K562 (cell line): ENCODE results near the gene SLC3A2. TPM values are rescaled to one million over a fixed set of nuclear protein-coding genes. Genes with fewer than 3 reads are reported as not detected.

Experiments used
- ATAC-seq: fragments of 200-7000 bp; cut with Tn5 transposase; 3 replicates; pipeline ENCODE4 v1.9.1; 2020; ENCODE audit warnings: moderate library complexity
- BruUV-seq: library from RNA; stranded (reverse); fragments of 400-500 nt; replicated peaks from 2 replicates; lab custom pipeline; 2021; lab: Mats Ljungman, UMichigan
- CTCF ChIA-PET: fragments of 300-600 bp; formaldehyde crosslinking; extraction: SDS; loops from one replicate; lab custom pipeline; 2021; ENCODE audit warnings: low intra/inter-chr PET ratio; lab: Yijun Ruan, JAX
- POLR2A ChIA-PET: fragments of 300-600, 350-650 bp; sonication (Branson Sonifier 250); formaldehyde crosslinking; extraction: SDS; loops from one replicate; lab custom pipeline; 2021; ENCODE audit warnings: antibody characterized with exemption, inconsistent platforms; lab: Yijun Ruan, JAX
- DNase-seq, 4 experiments: peaks; one replicate each; pipeline versions ENCODE4 v3.0.0 to v3.0.0-alpha.2; 2011 to 2018; ENCODE audit warnings: low spot score in 3 of 4, mixed read lengths in 3 of 4; ENCODE audit errors: extremely low read depth in 1 of 4
- FAIRE-seq: peaks from 2 replicates; lab custom pipeline; 2011; peaks lifted over from hg19 to GRCh38; lab: Jason Lieb, UNC
- H2AFZ ChIP-seq: 2 replicates; pipeline ENCODE4 v1.6.0; 2011; ENCODE audit warnings: low read depth, low read length, control low read depth, inconsistent platforms
- H3K27ac ChIP-seq: fragments of 200-600 bp; 3 replicates; pipeline ENCODE4 v1.8.0; 2011; ENCODE audit warnings: low read depth, mild to moderate bottlenecking, control low read depth, inconsistent platforms, low read length, moderate library complexity, mixed read lengths; ENCODE audit errors: extremely low read depth
- H3K27me3 ChIP-seq, 2 experiments: fragments of 300-600 bp in 1 of 2; 2 replicates in 1 of 2; 3 replicates in 1 of 2; pipeline versions ENCODE4 v1.6.0 to v1.8.0; 2011; ENCODE audit warnings: inconsistent platforms in 2 of 2, low read length in 2 of 2, mild to moderate bottlenecking in 1 of 2, mixed read lengths in 1 of 2, moderate library complexity in 1 of 2; ENCODE audit not compliant: control insufficient read depth in 2 of 2, insufficient read depth in 2 of 2
- H3K36me3 ChIP-seq: fragments of 300-600 bp; 3 replicates; pipeline ENCODE4 v1.8.0; 2011; ENCODE audit warnings: mild to moderate bottlenecking, low read length, inconsistent platforms; ENCODE audit not compliant: control insufficient read depth, insufficient read depth
- H3K4me1 ChIP-seq, 2 experiments: fragments of 200-600 bp in 1 of 2; replicated peaks in 1 of 2; 2 replicates in 1 of 2; 3 replicates in 1 of 2; pipeline versions ENCODE4 v1.5.1 to v1.8.0; 2011; ENCODE audit warnings: inconsistent platforms in 2 of 2, low read length in 2 of 2, mild to moderate bottlenecking in 1 of 2, mixed read lengths in 1 of 2, moderate library complexity in 1 of 2; ENCODE audit not compliant: control insufficient read depth in 2 of 2, insufficient read depth in 2 of 2
- H3K4me2 ChIP-seq: 2 replicates; pipeline ENCODE4 v1.6.1; 2011; ENCODE audit warnings: low read length, control low read depth, inconsistent platforms, mixed read lengths; ENCODE audit not compliant: insufficient read depth
- H3K4me3 ChIP-seq: fragments of 200-600 bp; sonication (generic), shearing (Covaris generic); 2 replicates; pipeline ENCODE4 v1.5.1; 2016; ENCODE audit warnings: control low read depth, inconsistent platforms
- H3K79me2 ChIP-seq: fragments of 200-600 bp; 3 replicates; pipeline ENCODE4 v1.8.0; 2011; ENCODE audit warnings: low read length, inconsistent platforms; ENCODE audit not compliant: control insufficient read depth, insufficient read depth
- H3K9ac ChIP-seq, 2 experiments: 2 replicates each; pipeline versions ENCODE4 v1.6.0 to v1.6.1; 2011; ENCODE audit warnings: low read depth in 2 of 2, low read length in 2 of 2, control low read depth in 1 of 2, inconsistent platforms in 1 of 2, mild to moderate bottlenecking in 1 of 2, mixed read lengths in 1 of 2; ENCODE audit not compliant: insufficient read depth in 1 of 2
- H3K9me1 ChIP-seq: one replicate; pipeline ENCODE4 v1.6.0; 2011; ENCODE audit warnings: inconsistent platforms, mild to moderate bottlenecking, low read length, moderate library complexity; ENCODE audit not compliant: control insufficient read depth, insufficient read depth
- H3K9me3 ChIP-seq: replicated peaks from 2 replicates; pipeline ENCODE4 v1.5.1; 2011; ENCODE audit warnings: low read depth, low read length, inconsistent platforms; ENCODE audit not compliant: control insufficient read depth, insufficient read depth
- H4K20me1 ChIP-seq: replicated peaks from 2 replicates; pipeline ENCODE4 v1.6.1; 2011; ENCODE audit warnings: low read length, inconsistent platforms, mixed read lengths; ENCODE audit not compliant: control insufficient read depth, insufficient read depth
- BCL6 ChIP-seq: fragments of 250-450 bp; sonication (Bioruptor Pico); IDR thresholded peaks from 2 replicates; pipeline ENCODE4 v1.4.0; 2020
- CEBPG ChIP-seq, 3 experiments: fragments of 200-800 bp in 1 of 3; sonication (Bioruptor generic) in 1 of 3; sonication (generic) in 1 of 3; formaldehyde crosslinking in 1 of 3; IDR thresholded peaks in 2 of 3; conservative IDR thresholded peaks in 1 of 3; 2 replicates each; pipeline versions ENCODE4 v1.6.1 to v1.8.0; 2016 to 2022; ENCODE audit warnings: missing compliant biosample characterization in 2 of 3, missing genetic modification characterization in 2 of 3, mild to moderate bottlenecking in 1 of 3, missing genetic modification reagents in 1 of 3
- CREB3 ChIP-seq: fragments of 450-650 bp; conservative IDR thresholded peaks from 2 replicates; pipeline ENCODE4 v1.6.1; 2016; ENCODE audit warnings: missing genetic modification characterization, low read depth, mild to moderate bottlenecking, missing compliant biosample characterization, moderate library complexity
- HDAC8 ChIP-seq: fragments of 450-650 bp; IDR thresholded peaks from 2 replicates; pipeline ENCODE4 v1.6.1; 2016; ENCODE audit warnings: mild to moderate bottlenecking, missing genetic modification characterization, moderate library complexity, missing compliant biosample characterization
- ID3 ChIP-seq, 2 experiments: fragments of 250-450 bp in 1 of 2; fragments of 450-650 bp in 1 of 2; sonication (Bioruptor Pico) in 1 of 2; IDR thresholded peaks; 2 replicates each; pipeline versions ENCODE4 v1.6.1 to v1.8.0; 2016 to 2021; ENCODE audit warnings: mild to moderate bottlenecking in 2 of 2, moderate library complexity in 2 of 2, missing compliant biosample characterization in 1 of 2, missing genetic modification characterization in 1 of 2
- KLF6 ChIP-seq: fragments of 250-450 bp; sonication (Bioruptor Pico); IDR thresholded peaks from 2 replicates; pipeline ENCODE4 v1.4.0; 2020; ENCODE audit warnings: mild to moderate bottlenecking, moderate library complexity, borderline replicate concordance
- RBM14 ChIP-seq: fragments of 200-400 bp; formaldehyde crosslinking; IDR thresholded peaks from 2 replicates; pipeline ENCODE4 v1.6.1; 2018; ENCODE audit warnings: low read depth, mild to moderate bottlenecking, low read length, moderate library complexity, borderline replicate concordance; ENCODE audit not compliant: insufficient read depth
- SIN3A ChIP-seq, 2 experiments: fragments of 150-350 bp in 1 of 2; IDR thresholded peaks; 2 replicates each; pipeline ENCODE4 v1.6.1; 2011 to 2016; ENCODE audit warnings: borderline replicate concordance in 2 of 2, low read depth in 2 of 2, low read length in 2 of 2, mild to moderate bottlenecking in 2 of 2, moderate library complexity in 2 of 2; ENCODE audit not compliant: control insufficient read depth in 1 of 2
- SMAD4 ChIP-seq: fragments of 250-450 bp; sonication (Bioruptor Pico); conservative IDR thresholded peaks from 2 replicates; pipeline ENCODE4 v1.8.0; 2021; ENCODE audit warnings: inconsistent platforms, mild to moderate bottlenecking, moderate library complexity
- ZFP1 ChIP-seq: fragments of 450-650 bp; formaldehyde crosslinking; IDR thresholded peaks from 2 replicates; pipeline ENCODE4 v1.4.0; 2020; ENCODE audit warnings: mild to moderate bottlenecking, mixed read lengths
- ZNF551 ChIP-seq: fragments of 250-450 bp; sonication (Bioruptor Pico); IDR thresholded peaks from 2 replicates; pipeline ENCODE4 v1.5.0; 2021; ENCODE audit warnings: mild to moderate bottlenecking, moderate library complexity
- WGBS: fragments of 100-300 bp; shearing (Covaris generic); methylation state at CpG from one replicate; pipeline ENCODE4 v1.1.6; 2016; ENCODE audit warnings: low coverage, mixed read lengths; ENCODE audit not compliant: insufficient coverage; ENCODE audit errors: missing lambda C conversion rate; 5-methylcytosine and 5-hydroxymethylcytosine counted together
- in situ Hi-C: fragments of 300-500 bp; cut with MboI; formaldehyde crosslinking; loops from 4 replicates; pipeline ENCODE4 v1.15.0; 2018; ENCODE audit warnings: inconsistent platforms, mixed read lengths
- intact Hi-C: fragments of 100-400 bp; cut with micrococcal nuclease; formaldehyde crosslinking; loops from 2 replicates; pipeline ENCODE4 v1.14.2; 2022
- polyA plus RNA-seq, 8 experiments: library from polyadenylated mRNA; depleted of rRNA in 4 of 8; stranded (reverse) in 5 of 8; unstranded in 3 of 8; fragments of >200 nt; fragmentation: Nextera tagmentation in 2 of 8; fragmentation: Illumina TruSeq in 1 of 8; extraction: Ambion mirVana in 2 of 8; extraction: Trizol in 1 of 8; gene quantifications; 2 replicates each; pipeline versions ENCODE4 v1.2.1 to v1.2.3, GENCODE V29; 2011 to 2014; ENCODE audit warnings: inconsistent platforms in 1 of 8, missing spikeins in 1 of 8
- total RNA-seq, 7 experiments: library from RNA; depleted of rRNA in 6 of 7; stranded (reverse); fragments of >200 nt in 6 of 7; fragmentation: Illumina TruSeq in 2 of 7; extraction: Trizol in 2 of 7; gene quantifications; 2 replicates each; pipeline versions ENCODE4 v1.2.1 to v1.2.3, GENCODE V29; 2011 to 2021; ENCODE audit warnings: low replicate concordance in 1 of 7
- TF ChIP-seq, protein P1 (sequence below): fragments of 450-650 bp; formaldehyde crosslinking; IDR thresholded peaks from 2 replicates; pipeline ENCODE4 v1.4.0; 2022; ENCODE audit warnings: mild to moderate bottlenecking, moderate library complexity
- TF ChIP-seq, protein P2 (sequence below): fragments of 450-650 bp; formaldehyde crosslinking; IDR thresholded peaks from 2 replicates; pipeline ENCODE4 v1.4.0; 2020; ENCODE audit warnings: mild to moderate bottlenecking, moderate library complexity

SLC3A2 gene
- total and polyA plus RNA-seq, 9 of the 15 experiments (the other 6 are each of a cell fraction or from before 2014, with no cell fraction given), result 20.0 to 296 (median 214) TPM

GRCh38 chr11:62860835-62861563 lies 19.7 kb upstream of the SLC3A2 start:
- 24% methylated on average over 5 of the region's 5 CpGs for WGBS
- ATAC-seq (no peak), FAIRE-seq (no peak), DNase-seq (no peak)
- Histone ChIP-seq H2AFZ (no peak overlapping the region), H3K4me2 (peak overlapping the region; percentile 76), H3K4me1 (peaks cover 22 to 28% of the 10 kb centered on the region in 2 experiments; a peak in 4 of 5 replicates), H3K4me3 (peak overlapping the region; percentile 30; the same call in 1 of the 2 replicates), H3K9ac (peak overlapping the region; percentile 53 to 59; a peak in 2 of 4 replicates), H3K9me1 (no peaks in the 10 kb centered on the region), H3K79me2 (peaks cover 97% of the 10 kb centered on the region), H3K9me3 (no peaks in the 10 kb centered on the region), H4K20me1 (peaks cover 13% of the 10 kb centered on the region), H3K36me3 (peaks cover 52% of the 10 kb centered on the region), H3K27me3 (no peaks in the 10 kb centered on the region), H3K27ac (peak overlapping the region; percentile 63; the same call in 2 of the 3 replicates)
- ChIA-PET CTCF (interaction anchor here (4.1 kb wide), 1 partner anchor 74 kb away, joined by 51 read pairs; the partner anchor contains the start of gene TMEM179B), POLR2A (interaction anchor here (0.6 to 7.2 kb wide), 9 partner anchors 10 to 134 kb away, joined by 3 to 45 read pairs (median 4); partner anchors contain the start of genes HNRNPUL2, SLC3A2 and WDR74)
- BruUV-seq, result no TSS peak
- intact Hi-C loops, result loop anchor here (5.0 kb wide), 2 partner anchors 54 to 134 kb away; partner anchors contain the start of genes HNRNPUL2, NXF1 and TTC9C
- in situ Hi-C loops, result loop anchor here (25.0 kb wide), 1 partner anchor 474 kb away; no protein-coding TSS in a partner anchor
- 0 out of 2 replicates have a peak, but pooled peaks have one; percentile 59 for TF ChIP-seq ID3 (CRISPR knock-in tag; IDR thresholded peaks at IDR 0.05)
- TF ChIP-seq ID3 (tag; IDR thresholded peaks at IDR 0.05), result peak; percentile 87
- TF ChIP-seq, protein P1, sequence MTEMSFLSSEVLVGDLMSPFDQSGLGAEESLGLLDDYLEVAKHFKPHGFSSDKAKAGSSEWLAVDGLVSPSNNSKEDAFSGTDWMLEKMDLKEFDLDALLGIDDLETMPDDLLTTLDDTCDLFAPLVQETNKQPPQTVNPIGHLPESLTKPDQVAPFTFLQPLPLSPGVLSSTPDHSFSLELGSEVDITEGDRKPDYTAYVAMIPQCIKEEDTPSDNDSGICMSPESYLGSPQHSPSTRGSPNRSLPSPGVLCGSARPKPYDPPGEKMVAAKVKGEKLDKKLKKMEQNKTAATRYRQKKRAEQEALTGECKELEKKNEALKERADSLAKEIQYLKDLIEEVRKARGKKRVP (CRISPR knock-in tag), result peak; percentile 62; the same call in 1 of the 2 replicates
- no peak for TF ChIP-seq RBM14
- TF ChIP-seq HDAC8, result 0 out of 2 replicates have a peak, but pooled peaks have one; percentile 66
- TF ChIP-seq ZFP1 (CRISPR knock-in tag), result peak; percentile 60; the same call in 1 of the 2 replicates
- no peak for TF ChIP-seq ZNF551
- peak; percentile 63; the same call in 1 of the 2 replicates for TF ChIP-seq BCL6 (CRISPR knock-in tag)
- no peak for TF ChIP-seq SIN3A (IDR thresholded peaks at IDR 0.05; ENCODE audit: borderline replicate concordance in 2 of 2, control insufficient read depth in 1 of 2, low read depth in 2 of 2, low read length in 2 of 2)
- TF ChIP-seq KLF6 (CRISPR knock-in tag), result peak; percentile 90
- peak; percentile 81 for TF ChIP-seq CREB3 (tag)
- TF ChIP-seq, protein P2, sequence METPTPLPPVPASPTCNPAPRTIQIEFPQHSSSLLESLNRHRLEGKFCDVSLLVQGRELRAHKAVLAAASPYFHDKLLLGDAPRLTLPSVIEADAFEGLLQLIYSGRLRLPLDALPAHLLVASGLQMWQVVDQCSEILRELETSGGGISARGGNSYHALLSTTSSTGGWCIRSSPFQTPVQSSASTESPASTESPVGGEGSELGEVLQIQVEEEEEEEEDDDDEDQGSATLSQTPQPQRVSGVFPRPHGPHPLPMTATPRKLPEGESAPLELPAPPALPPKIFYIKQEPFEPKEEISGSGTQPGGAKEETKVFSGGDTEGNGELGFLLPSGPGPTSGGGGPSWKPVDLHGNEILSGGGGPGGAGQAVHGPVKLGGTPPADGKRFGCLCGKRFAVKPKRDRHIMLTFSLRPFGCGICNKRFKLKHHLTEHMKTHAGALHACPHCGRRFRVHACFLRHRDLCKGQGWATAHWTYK (CRISPR knock-in tag), result peak; percentile 86
- TF ChIP-seq SMAD4, result peak; percentile 23
- no peak for TF ChIP-seq CEBPG (CRISPR knock-in tag; IDR thresholded peaks at IDR 0.05)
- 0 out of 4 replicates have a peak, but pooled peaks of 1 of the 2 experiments have one; percentile 12 for TF ChIP-seq CEBPG (tag; conservative IDR thresholded peaks at IDR 0.05 in 1 of 2, IDR thresholded peaks at IDR 0.05 in 1 of 2)
